H1 (cell line): ENCODE data around the gene NUDT3. TPM values are rescaled to one million over a fixed set of nuclear protein-coding genes. Genes with fewer than 3 reads are reported as not detected.

Source experiments
- microRNA-seq, 2 experiments: library from miRNA; unstranded; fragments of <30 nt; microRNA quantifications; one replicate each; pipeline versions ENCODE4 to v1.2.0, GENCODE V29; 2016 to 2020; ENCODE audit warnings: borderline microRNAs expressed in 2 of 2, borderline number of aligned reads in 2 of 2, borderline replicate concordance in 1 of 2
- polyA plus RNA-seq, 7 experiments: library from polyadenylated mRNA; depleted of rRNA in 3 of 7; stranded (reverse) in 5 of 7; unstranded in 2 of 7; fragments of >200 nt in 5 of 7; fragments of 200-250 nt in 2 of 7; gene quantifications; 1 replicate in 5 of 7; 2 replicates in 1 of 7; 4 replicates in 1 of 7; pipeline versions ENCODE4 v1.2.1 to v1.2.3, GENCODE V29; 2011 to 2013; ENCODE audit warnings: missing spikeins in 2 of 7, mixed read lengths in 2 of 7
- small RNA-seq: library from polyadenylated mRNA; stranded (forward); fragments of <200 nt; extraction: miRNeasy Mini kit (QIAGEN cat#:217004); gene quantifications from one replicate; pipeline ENCODE3, GENCODE V24; 2013; ENCODE audit not compliant: insufficient read depth
- total RNA-seq: library from RNA; stranded (reverse); fragmentation: NEBNext Ultra II Directional; extraction: Animal tissue kit (Norgen Biotek cat#: 25700); gene quantifications from 2 replicates; pipeline ENCODE4 v1.2.1, GENCODE V29; 2021

Gene NUDT3
- total and polyA plus RNA-seq, 2 of the 8 experiments (the other 6 are each of a cell fraction or from before 2014, with no cell fraction given) = 14.1 to 36.9 TPM

Small RNA genes lying within 50 kb of the gene (microRNA-seq; reads per million reads assigned to microRNA genes)
- gene MIR6835 = 0 reads per million in 2 experiments

Small RNA genes lying within 50 kb of the gene (small RNA-seq; reads per million reads assigned to genes)
- gene MIR6835 = not detected

Other genes with a start within 250 kb of the NUDT3 start
- gene GRM4, start 246.6 kb downstream of the NUDT3 start, total RNA-seq = 18.7 and 21.5 TPM in 2 replicates
- gene GRM4, start 246.6 kb downstream of the NUDT3 start, polyA plus RNA-seq (2011; rRNA removed) = 19.6 and 24.2 TPM in 2 replicates
- gene HMGA1, start 155.8 kb downstream of the NUDT3 start, total RNA-seq = 2,636 and 2,728 TPM in 2 replicates
- 1,557 and 2,732 TPM in 2 replicates for gene HMGA1, start 155.8 kb downstream of the NUDT3 start, polyA plus RNA-seq (2011; rRNA removed)
- 7.0 and 7.5 TPM in 2 replicates for gene SMIM29, start 143.7 kb downstream of the NUDT3 start, total RNA-seq
- 22.4 and 34.7 TPM in 2 replicates for gene SMIM29, start 143.7 kb downstream of the NUDT3 start, polyA plus RNA-seq (2011; rRNA removed)
- 2,408 and 2,434 TPM in 2 replicates for gene RPS10, start 33.4 kb upstream of the NUDT3 start, total RNA-seq
- gene RPS10, start 33.4 kb upstream of the NUDT3 start, polyA plus RNA-seq (2011; rRNA removed) = 9,129 and 11,142 TPM in 2 replicates
- gene PACSIN1, start 73.4 kb upstream of the NUDT3 start, total RNA-seq = 10.5 and 11.1 TPM in 2 replicates
- gene PACSIN1, start 73.4 kb upstream of the NUDT3 start, polyA plus RNA-seq (2011; rRNA removed) = 5.9 and 7.9 TPM in 2 replicates
- gene SPDEF, start 163.7 kb upstream of the NUDT3 start, total RNA-seq = 0.15 TPM in 1 of 2 replicates, not detected in the other
- 0.30 TPM in 2 replicates for gene SPDEF, start 163.7 kb upstream of the NUDT3 start, polyA plus RNA-seq (2011; rRNA removed)